ENCODE results near the gene CEACAM8.
"Not testable (repeated sequence)": the region's sequence is repeated elsewhere in the genome, so short reads cannot be mapped to it uniquely, and the experiment has no call there.

Gene CEACAM8

GRCh38 chr19:42542791-42543190 lies 51.9 kb downstream of the CEACAM8 start:
- no peak overlapping the region for H3K9ac ChIP-seq (ENCODE audit: insufficient read length, low read depth)
- TF ChIP-seq ZNF274 (IDR thresholded peaks at IDR 0.05; ENCODE audit: low read depth, low read length) (no peak), SUZ12 (IDR thresholded peaks at IDR 0.05; ENCODE audit: extremely low read depth, insufficient read depth, insufficient read length) (no peak), YY1 (IDR thresholded peaks at IDR 0.05; ENCODE audit: insufficient read depth, insufficient read length) (no peak)
- no peaks in the 10 kb centered on the region for H3K36me3 ChIP-seq (ENCODE audit: insufficient read depth, insufficient read length, low read length)
- peaks cover 4% of the 10 kb centered on the region for H3K4me1 ChIP-seq (ENCODE audit: insufficient read depth, insufficient read length)
- DNase-seq (ENCODE audit: low read depth, low spot score) = no peak
- H3K9me3 ChIP-seq (ENCODE audit: insufficient read depth, low read length) = no peaks in the 10 kb centered on the region
- no peak overlapping the region for H3K4me3 ChIP-seq (ENCODE audit: insufficient read length, low read depth)
- peaks cover 16% of the 10 kb centered on the region for H3K27me3 ChIP-seq (ENCODE audit: insufficient read depth, insufficient read length)

GRCh38 chr19:42540071-42540553 lies 54.6 kb downstream of the CEACAM8 start:
- H3K4me1 ChIP-seq (ENCODE audit: insufficient read depth, insufficient read length) = peaks cover 4% of the 10 kb centered on the region
- H3K36me3 ChIP-seq (ENCODE audit: insufficient read depth, insufficient read length, low read length) = no peaks in the 10 kb centered on the region
- no peak overlapping the region for H3K4me3 ChIP-seq (ENCODE audit: insufficient read length, low read depth)
- no peaks in the 10 kb centered on the region for H3K9me3 ChIP-seq (ENCODE audit: insufficient read depth, low read length)
- H3K27me3 ChIP-seq (ENCODE audit: insufficient read depth, insufficient read length) = no peaks in the 10 kb centered on the region
- peak overlapping the region; percentile 42 for H3K9ac ChIP-seq (ENCODE audit: insufficient read length, low read depth)
- TF ChIP-seq SUZ12 (IDR thresholded peaks at IDR 0.05; ENCODE audit: extremely low read depth, insufficient read depth, insufficient read length) (no peak), YY1 (IDR thresholded peaks at IDR 0.05; ENCODE audit: insufficient read depth, insufficient read length) (no peak), ZNF274 (IDR thresholded peaks at IDR 0.05; ENCODE audit: low read depth, low read length) (no peak)
- no peak for DNase-seq (ENCODE audit: low read depth, low spot score)

GRCh38 chr19:42538841-42539709 lies 55.6 kb downstream of the CEACAM8 start:
- DNase-seq (ENCODE audit: low read depth, low spot score) = no peak
- Histone ChIP-seq H3K27me3 (ENCODE audit: insufficient read depth, insufficient read length) (no peaks in the 10 kb centered on the region), H3K9me3 (ENCODE audit: insufficient read depth, low read length) (no peaks in the 10 kb centered on the region), H3K4me1 (ENCODE audit: insufficient read depth, insufficient read length) (peaks cover 4% of the 10 kb centered on the region), H3K9ac (ENCODE audit: insufficient read length, low read depth) (no peak overlapping the region), H3K4me3 (ENCODE audit: insufficient read length, low read depth) (no peak overlapping the region), H3K36me3 (ENCODE audit: insufficient read depth, insufficient read length, low read length) (no peaks in the 10 kb centered on the region)
- TF ChIP-seq YY1 (IDR thresholded peaks at IDR 0.05; ENCODE audit: insufficient read depth, insufficient read length) = no peak
- no peak for TF ChIP-seq ZNF274 (IDR thresholded peaks at IDR 0.05; ENCODE audit: low read depth, low read length)
- no peak for TF ChIP-seq SUZ12 (IDR thresholded peaks at IDR 0.05; ENCODE audit: extremely low read depth, insufficient read depth, insufficient read length)

GRCh38 chr19:42535276-42535675 lies 59.4 kb downstream of the CEACAM8 start:
- H3K4me1 ChIP-seq (ENCODE audit: insufficient read depth, insufficient read length); H3K9ac ChIP-seq (ENCODE audit: insufficient read length, low read depth); DNase-seq (ENCODE audit: low read depth, low spot score); H3K27me3 ChIP-seq (ENCODE audit: insufficient read depth, insufficient read length); H3K9me3 ChIP-seq (ENCODE audit: insufficient read depth, low read length); H3K4me3 ChIP-seq (ENCODE audit: insufficient read length, low read depth); H3K36me3 ChIP-seq (ENCODE audit: insufficient read depth, insufficient read length, low read length): not testable (repeated sequence)

- no peaks in the 10 kb centered on the region for H3K36me3 ChIP-seq (ENCODE audit: insufficient read depth, insufficient read length, low read length)
- H3K27me3 ChIP-seq (ENCODE audit: insufficient read depth, insufficient read length) = no peaks in the 10 kb centered on the region
- no peak for TF ChIP-seq SUZ12 (IDR thresholded peaks at IDR 0.05; ENCODE audit: extremely low read depth, insufficient read depth, insufficient read length)
- no peak for TF ChIP-seq YY1 (IDR thresholded peaks at IDR 0.05; ENCODE audit: insufficient read depth, insufficient read length)
- no peak for TF ChIP-seq ZNF274 (IDR thresholded peaks at IDR 0.05; ENCODE audit: low read depth, low read length)
- H3K4me3 ChIP-seq (ENCODE audit: insufficient read length, low read depth) = no peak overlapping the region
- DNase-seq (ENCODE audit: low read depth, low spot score) = no peak
- H3K9me3 ChIP-seq (ENCODE audit: insufficient read depth, low read length) = no peaks in the 10 kb centered on the region
- no peaks in the 10 kb centered on the region for H3K4me1 ChIP-seq (ENCODE audit: insufficient read depth, insufficient read length)
- H3K9ac ChIP-seq (ENCODE audit: insufficient read length, low read depth) = no peak overlapping the region
These were observed 60.3 kb downstream of the CEACAM8 start for GRCh38 chr19:42534391-42534790.

- Histone ChIP-seq H3K27me3 (ENCODE audit: insufficient read depth, insufficient read length) (no peaks in the 10 kb centered on the region), H3K36me3 (ENCODE audit: insufficient read depth, insufficient read length, low read length) (no peaks in the 10 kb centered on the region), H3K9ac (ENCODE audit: insufficient read length, low read depth) (no peak overlapping the region), H3K4me3 (ENCODE audit: insufficient read length, low read depth) (no peak overlapping the region), H3K4me1 (ENCODE audit: insufficient read depth, insufficient read length) (peaks cover 10% of the 10 kb centered on the region), H3K9me3 (ENCODE audit: insufficient read depth, low read length) (no peaks in the 10 kb centered on the region)
- DNase-seq (ENCODE audit: low read depth, low spot score) = no peak
- TF ChIP-seq ZNF274 (IDR thresholded peaks at IDR 0.05; ENCODE audit: low read depth, low read length) (no peak), YY1 (IDR thresholded peaks at IDR 0.05; ENCODE audit: insufficient read depth, insufficient read length) (no peak), SUZ12 (IDR thresholded peaks at IDR 0.05; ENCODE audit: extremely low read depth, insufficient read depth, insufficient read length) (no peak)
These were observed 61.8 kb downstream of the CEACAM8 start for GRCh38 chr19:42532891-42533290.

GRCh38 chr19:42531313-42531712 lies 63.4 kb downstream of the CEACAM8 start:
- no peak overlapping the region for H3K9ac ChIP-seq (ENCODE audit: insufficient read length, low read depth)
- H3K36me3 ChIP-seq (ENCODE audit: insufficient read depth, insufficient read length, low read length) = no peaks in the 10 kb centered on the region
- H3K9me3 ChIP-seq (ENCODE audit: insufficient read depth, low read length) = no peaks in the 10 kb centered on the region
- H3K27me3 ChIP-seq (ENCODE audit: insufficient read depth, insufficient read length) = no peaks in the 10 kb centered on the region
- no peak overlapping the region for H3K4me3 ChIP-seq (ENCODE audit: insufficient read length, low read depth)
- peaks cover 10% of the 10 kb centered on the region for H3K4me1 ChIP-seq (ENCODE audit: insufficient read depth, insufficient read length)
- DNase-seq (ENCODE audit: low read depth, low spot score) = no peak
- TF ChIP-seq SUZ12 (IDR thresholded peaks at IDR 0.05; ENCODE audit: extremely low read depth, insufficient read depth, insufficient read length) = no peak
- TF ChIP-seq ZNF274 (IDR thresholded peaks at IDR 0.05; ENCODE audit: low read depth, low read length) = no peak
- TF ChIP-seq YY1 (IDR thresholded peaks at IDR 0.05; ENCODE audit: insufficient read depth, insufficient read length) = no peak

All from NT2/D1 (cell line).